ENCODE data around the gene UBE2L5.

DNA sequence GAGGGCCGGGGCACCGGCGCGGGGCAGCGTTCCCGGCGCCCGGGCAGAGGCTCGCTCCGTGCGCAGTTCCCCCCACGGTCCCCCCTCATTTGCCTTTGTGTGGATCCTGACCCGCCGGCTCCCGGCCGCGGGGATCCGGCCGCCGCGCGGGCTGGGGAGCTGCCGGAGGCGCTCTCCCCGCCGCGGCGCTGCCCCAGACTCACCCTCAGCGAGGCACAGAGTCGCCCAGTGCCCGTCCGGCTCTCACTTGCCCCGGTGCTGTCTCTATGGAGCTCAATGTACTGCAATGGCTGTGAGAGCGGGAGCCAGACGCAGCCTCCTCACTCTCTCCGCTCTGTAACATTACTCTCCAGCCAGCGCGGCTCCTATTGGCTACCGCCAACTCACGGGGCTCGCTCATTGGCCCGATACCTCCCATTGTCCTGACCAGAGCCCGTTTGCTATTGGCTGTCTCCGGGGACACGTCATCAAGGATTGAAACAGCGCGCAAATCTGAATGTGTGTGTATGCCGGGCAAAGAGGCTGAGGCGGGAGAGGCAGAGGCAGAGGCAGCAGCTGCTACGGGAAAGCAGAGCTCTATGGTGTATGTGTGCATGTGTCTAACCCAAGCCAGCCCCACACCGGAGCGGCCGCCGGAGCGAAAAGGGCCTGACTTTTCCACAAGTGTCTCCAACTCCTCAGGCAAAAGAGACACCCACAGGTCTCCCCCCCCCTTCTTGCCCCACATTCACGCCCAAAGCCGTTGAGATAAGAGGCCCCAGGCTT lies 43.5 kb downstream of the UBE2L5 start, which contains the start of gene HMGB1:
- TF ChIP-seq, protein P1, sequence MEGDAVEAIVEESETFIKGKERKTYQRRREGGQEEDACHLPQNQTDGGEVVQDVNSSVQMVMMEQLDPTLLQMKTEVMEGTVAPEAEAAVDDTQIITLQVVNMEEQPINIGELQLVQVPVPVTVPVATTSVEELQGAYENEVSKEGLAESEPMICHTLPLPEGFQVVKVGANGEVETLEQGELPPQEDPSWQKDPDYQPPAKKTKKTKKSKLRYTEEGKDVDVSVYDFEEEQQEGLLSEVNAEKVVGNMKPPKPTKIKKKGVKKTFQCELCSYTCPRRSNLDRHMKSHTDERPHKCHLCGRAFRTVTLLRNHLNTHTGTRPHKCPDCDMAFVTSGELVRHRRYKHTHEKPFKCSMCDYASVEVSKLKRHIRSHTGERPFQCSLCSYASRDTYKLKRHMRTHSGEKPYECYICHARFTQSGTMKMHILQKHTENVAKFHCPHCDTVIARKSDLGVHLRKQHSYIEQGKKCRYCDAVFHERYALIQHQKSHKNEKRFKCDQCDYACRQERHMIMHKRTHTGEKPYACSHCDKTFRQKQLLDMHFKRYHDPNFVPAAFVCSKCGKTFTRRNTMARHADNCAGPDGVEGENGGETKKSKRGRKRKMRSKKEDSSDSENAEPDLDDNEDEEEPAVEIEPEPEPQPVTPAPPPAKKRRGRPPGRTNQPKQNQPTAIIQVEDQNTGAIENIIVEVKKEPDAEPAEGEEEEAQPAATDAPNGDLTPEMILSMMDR (conservative IDR thresholded peaks at IDR 0.05; ENCODE audit: low read depth, low read length): no peak
- TF ChIP-seq EZH2phosphoT487 (IDR thresholded peaks at IDR 0.05; ENCODE audit: borderline replicate concordance, low read length) (no peak), EZH2 (IDR thresholded peaks at IDR 0.05; ENCODE audit: low read length, unreplicated experiment) (no peak)

Data from PC-3 (cell line).